Naive thymus-derived CD4-positive, alpha-beta T cell (primary cell): Measurements from ENCODE around the gene METAP1D. TPM values are rescaled to one million over a fixed set of nuclear protein-coding genes. Genes with fewer than 3 reads are reported as not detected.

Source experiments
- ATAC-seq: fragments of 150-1000 bp; cut with Tn5 transposase; 2 replicates; pipeline ENCODE4 v1.10.0; 2021; ENCODE audit warnings: mild to moderate bottlenecking, moderate library complexity
- CTCF ChIA-PET: fragments of 350-600 bp; sonication (Branson Sonifier 250); formaldehyde crosslinking; loops from one replicate; lab custom pipeline; 2021; ENCODE audit warnings: antibody characterized with exemption; lab: Charles Lee
- POLR2A ChIA-PET: fragments of 350-600 bp; sonication (Branson Sonifier 250); formaldehyde crosslinking; loops from one replicate; lab custom pipeline; 2021; ENCODE audit warnings: antibody characterized with exemption, inconsistent platforms; lab: Charles Lee
- DNase-seq, 9 donors: peaks; one replicate each; pipeline versions ENCODE4 v3.0.0 to v3.0.0-alpha.2; 2020 to 2022; ENCODE audit warnings: mixed read lengths in 1 of 9
- H3K27ac ChIP-seq: one replicate; pipeline ENCODE4 v1.7.0; 2013; ENCODE audit warnings: mild to moderate bottlenecking, low read depth, low read length, moderate library complexity
- H3K27me3 ChIP-seq, 2 donors: one replicate each; pipeline ENCODE4 v1.7.0; 2013; ENCODE audit warnings: low read length in 2 of 2, mild to moderate bottlenecking in 2 of 2, moderate library complexity in 2 of 2; ENCODE audit not compliant: control insufficient read depth in 2 of 2, insufficient read depth in 2 of 2
- H3K36me3 ChIP-seq, 3 experiments: 1 replicate in 2 of 3; 2 replicates in 1 of 3; pipeline ENCODE4 v1.7.0; 2013; ENCODE audit warnings: low read length in 3 of 3, mild to moderate bottlenecking in 3 of 3, moderate library complexity in 1 of 3; ENCODE audit not compliant: insufficient read depth in 3 of 3, control insufficient read depth in 2 of 3
- H3K4me1 ChIP-seq, 2 donors: one replicate each; pipeline ENCODE4 v1.7.0; 2013; ENCODE audit warnings: low read length in 2 of 2, mild to moderate bottlenecking in 2 of 2, moderate library complexity in 1 of 2; ENCODE audit not compliant: control insufficient read depth in 2 of 2, insufficient read depth in 2 of 2
- H3K4me3 ChIP-seq: 2 replicates; pipeline ENCODE4 v1.7.0; 2013; ENCODE audit warnings: mild to moderate bottlenecking, low read length
- H3K9me3 ChIP-seq, 3 experiments: 1 replicate in 2 of 3; 2 replicates in 1 of 3; pipeline ENCODE4 v1.7.0; 2013; ENCODE audit warnings: low read length in 3 of 3; ENCODE audit not compliant: control insufficient read depth in 2 of 3
- H3K27ac Mint-ChIP-seq, 9 donors: one replicate each; pipeline ENCODE4 v1.8.0; 2020 to 2022; ENCODE audit warnings: mixed read lengths in 9 of 9, mild to moderate bottlenecking in 8 of 9, moderate library complexity in 5 of 9, inconsistent platforms in 2 of 9
- H3K27me3 Mint-ChIP-seq, 5 donors: one replicate each; pipeline ENCODE4 v1.8.0; 2021 to 2022; ENCODE audit warnings: mixed read lengths in 5 of 5, mild to moderate bottlenecking in 1 of 5
- H3K36me3 Mint-ChIP-seq, 5 donors: one replicate each; pipeline ENCODE4 v1.8.0; 2020 to 2022; ENCODE audit warnings: mixed read lengths in 5 of 5, mild to moderate bottlenecking in 3 of 5, inconsistent platforms in 1 of 5
- H3K4me1 Mint-ChIP-seq, 7 donors: one replicate each; pipeline ENCODE4 v1.8.0; 2020 to 2022; ENCODE audit warnings: mixed read lengths in 7 of 7, mild to moderate bottlenecking in 3 of 7, inconsistent platforms in 1 of 7
- H3K4me3 Mint-ChIP-seq, 10 donors: one replicate each; pipeline ENCODE4 v1.8.0; 2020 to 2022; ENCODE audit warnings: mild to moderate bottlenecking in 10 of 10, mixed read lengths in 10 of 10, moderate library complexity in 6 of 10, inconsistent platforms in 2 of 10
- H3K9me3 Mint-ChIP-seq, 11 donors: one replicate each; pipeline ENCODE4 v1.8.0; 2020 to 2022; ENCODE audit warnings: mixed read lengths in 11 of 11, mild to moderate bottlenecking in 4 of 11, inconsistent platforms in 1 of 11, moderate library complexity in 1 of 11
- intact Hi-C, 2 donors: fragments of 100-400 bp; cut with micrococcal nuclease; formaldehyde crosslinking; loops; one replicate each; pipeline ENCODE4 v1.15.1; 2023
- polyA plus RNA-seq, 2 donors: library from polyadenylated mRNA; unstranded; fragments of 300-500 nt; fragmentation: Illumina TruSeq; gene quantifications; one replicate each; pipeline ENCODE4 v1.2.3, GENCODE V29; 2021
- total RNA-seq, 6 experiments: library from RNA in 5 of 6; stranded (reverse) in 5 of 6; gene quantifications; 1 replicate in 5 of 6; 2 replicates in 1 of 6; pipeline ENCODE4 v1.2.3 and lab custom pipeline; 2021 to 2026

The METAP1D gene
- total and polyA plus RNA-seq, 7 experiments from 2014 or later: 3.3 to 12.2 (median 5.6) TPM

DNA sequence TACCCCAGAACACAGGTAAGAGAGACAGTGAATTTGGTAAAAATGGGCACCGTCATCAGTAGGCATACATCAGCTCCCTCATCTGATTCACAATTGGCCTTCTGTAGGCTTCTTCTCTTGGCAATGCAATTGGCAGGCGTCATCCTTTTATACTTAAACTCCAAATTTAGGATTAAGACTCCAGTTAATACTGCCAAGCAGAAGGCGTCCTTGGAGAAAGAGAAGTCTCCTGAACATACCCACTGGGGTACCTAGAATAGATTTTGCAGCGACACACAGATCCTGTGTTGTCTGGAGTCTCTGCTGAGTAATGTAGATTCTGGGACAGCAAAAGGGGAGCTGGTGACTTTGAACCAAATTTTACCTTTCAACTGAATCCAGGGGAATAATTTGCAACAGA lies 592 bp upstream of the METAP1D start:
- Histone ChIP-seq H3K4me3 (peak overlapping the region; percentile 99), H3K9me3 (no peaks in the 10 kb centered on the region), H3K27me3 (no peaks in the 10 kb centered on the region), H3K36me3 (no peaks in the 10 kb centered on the region), H3K4me1 (peaks cover 0 to 5% of the 10 kb centered on the region in 2 donors), H3K27ac (peak overlapping the region; percentile 61)
- ATAC-seq: no peak
- Mint-ChIP-seq H3K4me3 (peak overlapping the region; percentile 73 to 99 (median 87)), H3K4me1 (peaks cover 5 to 24% (median 22%) of the 10 kb centered on the region in 7 donors), H3K27me3 (peaks cover 6 to 27% (median 12%) of the 10 kb centered on the region in 5 donors), H3K36me3 (peaks cover 0 to 3% (median 0%) of the 10 kb centered on the region in 5 donors), H3K27ac (peak overlapping the region in 8 of 9 donors; percentile 6 to 94 (median 72)), H3K9me3 (no peaks in the 10 kb centered on the region)
- CTCF ChIA-PET: no interaction called here
- intact Hi-C loops: loop anchor here (1.0 to 5.0 kb wide), 5 partner anchors 77 to 567 kb away; partner anchors contain the start of genes DCAF17 (in 1 of the 2), DLX2 (in 1 of the 2), HAT1 (in 1 of the 2) and METTL8 (in 1 of the 2)
- POLR2A ChIA-PET: interaction anchor here (0.5 kb wide), 1 partner anchor 110 kb away, joined by 3 read pairs; no protein-coding TSS in a partner anchor
- DNase-seq: peak in 1 of 9 donors; percentile 1

DNA sequence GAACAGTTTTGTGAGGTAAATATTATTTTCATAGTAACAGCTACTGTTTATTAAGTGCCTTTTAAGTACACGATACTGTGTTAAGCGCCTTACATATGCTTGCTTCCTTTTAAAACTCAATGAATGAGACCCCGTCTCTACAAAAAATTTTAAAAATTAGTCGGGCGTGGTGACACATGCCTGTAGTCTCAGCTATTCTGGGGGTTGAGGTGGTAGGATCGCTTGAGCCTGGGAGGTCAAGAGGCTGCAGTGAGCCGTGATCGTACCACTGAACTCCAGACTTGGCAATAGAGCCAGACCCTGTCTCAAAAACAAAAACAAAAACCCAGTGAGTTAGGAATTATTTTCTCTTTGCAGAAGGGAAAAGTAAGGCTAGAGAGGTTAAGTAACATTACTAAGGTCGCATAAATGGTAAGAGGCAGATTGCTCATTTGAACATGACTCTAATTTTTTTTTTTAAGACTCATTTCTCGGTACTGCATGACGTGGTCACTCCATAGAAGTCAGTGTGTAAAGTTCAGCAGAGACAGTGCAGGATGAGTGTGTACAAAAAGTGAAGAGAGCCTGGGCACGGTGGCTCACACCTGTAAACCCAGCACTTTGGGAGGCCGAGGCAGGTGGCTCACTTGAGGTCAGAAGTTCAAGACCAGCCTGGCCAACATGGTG lies 1.1 kb downstream of the METAP1D start:
- DNase-seq: peak in 1 of 9 donors; percentile 1
- H3K27me3 Mint-ChIP-seq: peaks cover 0 to 17% (median 4%) of the 10 kb centered on the region in 5 donors
- Histone ChIP-seq H3K4me1 (peaks cover 0 to 5% of the 10 kb centered on the region in 2 donors), H3K27me3 (no peaks in the 10 kb centered on the region), H3K27ac (no peak overlapping the region), H3K4me3 (no peak overlapping the region), H3K36me3 (no peaks in the 10 kb centered on the region), H3K9me3 (no peaks in the 10 kb centered on the region)
- intact Hi-C loops: loop anchor here (1.0 to 5.0 kb wide), 5 partner anchors 79 to 569 kb away; partner anchors contain the start of genes DCAF17 (in 1 of the 2), DYNC1I2 (in 1 of the 2), HAT1 (in 1 of the 2) and METTL8 (in 1 of the 2)
- ATAC-seq: no peak
- CTCF ChIA-PET: no interaction called here
- peaks cover 5 to 24% (median 22%) of the 10 kb centered on the region in 7 donors for H3K4me1 Mint-ChIP-seq
- no peaks in the 10 kb centered on the region for H3K36me3 Mint-ChIP-seq
- no peaks in the 10 kb centered on the region for H3K9me3 Mint-ChIP-seq
- H3K4me3 Mint-ChIP-seq: peak overlapping the region; percentile 87 to 99 (median 96)
- POLR2A ChIA-PET: interaction anchor here (1.0 kb wide), 1 partner anchor 79 kb away, joined by 3 read pairs; the partner anchor contains the start of gene HAT1
- peak overlapping the region; percentile 77 to 97 (median 93) for H3K27ac Mint-ChIP-seq

DNA sequence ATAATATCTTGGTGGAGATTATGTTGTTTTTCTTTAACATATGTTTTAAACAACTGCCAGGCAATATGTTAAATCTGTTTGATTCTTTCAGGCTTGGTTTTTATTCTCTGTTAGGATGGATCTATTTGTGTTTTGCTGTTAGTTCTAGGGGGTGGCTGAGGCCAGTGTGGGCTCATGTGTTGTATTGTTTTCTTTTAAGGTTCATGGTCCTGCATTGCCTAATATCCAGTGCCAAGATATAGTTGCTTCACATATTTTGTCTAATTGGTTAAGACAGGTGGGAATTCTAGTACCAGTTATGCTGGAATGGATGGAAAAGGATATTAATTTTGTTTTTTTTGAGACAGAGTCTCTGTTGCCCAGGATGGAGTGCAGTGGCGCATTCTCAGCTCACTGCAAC lies 7.6 kb downstream of the METAP1D start:
- Histone ChIP-seq H3K4me1 (peaks cover 5 to 6% of the 10 kb centered on the region in 2 donors), H3K27me3 (no peaks in the 10 kb centered on the region), H3K4me3 (no peak overlapping the region), H3K27ac (no peak overlapping the region), H3K36me3 (no peaks in the 10 kb centered on the region), H3K9me3 (no peaks in the 10 kb centered on the region)
- CTCF ChIA-PET: interaction anchor here (0.6 kb wide), 1 partner anchor 602 kb away, joined by 3 read pairs; no protein-coding TSS in a partner anchor
- peaks cover 0 to 34% (median 23%) of the 10 kb centered on the region in 5 donors for H3K36me3 Mint-ChIP-seq
- H3K27ac Mint-ChIP-seq: no peak overlapping the region
- intact Hi-C loops: no loop called here
- H3K27me3 Mint-ChIP-seq: no peaks in the 10 kb centered on the region
- H3K4me1 Mint-ChIP-seq: peaks cover 0 to 21% (median 14%) of the 10 kb centered on the region in 7 donors
- no peak overlapping the region for H3K4me3 Mint-ChIP-seq
- no peak for ATAC-seq
- POLR2A ChIA-PET: interaction anchor here (0.7 kb wide), 1 partner anchor 31 kb away, joined by 7 read pairs; no protein-coding TSS in a partner anchor
- DNase-seq: no peak
- H3K9me3 Mint-ChIP-seq: peaks cover 0 to 6% (median 0%) of the 10 kb centered on the region in 11 donors

DNA sequence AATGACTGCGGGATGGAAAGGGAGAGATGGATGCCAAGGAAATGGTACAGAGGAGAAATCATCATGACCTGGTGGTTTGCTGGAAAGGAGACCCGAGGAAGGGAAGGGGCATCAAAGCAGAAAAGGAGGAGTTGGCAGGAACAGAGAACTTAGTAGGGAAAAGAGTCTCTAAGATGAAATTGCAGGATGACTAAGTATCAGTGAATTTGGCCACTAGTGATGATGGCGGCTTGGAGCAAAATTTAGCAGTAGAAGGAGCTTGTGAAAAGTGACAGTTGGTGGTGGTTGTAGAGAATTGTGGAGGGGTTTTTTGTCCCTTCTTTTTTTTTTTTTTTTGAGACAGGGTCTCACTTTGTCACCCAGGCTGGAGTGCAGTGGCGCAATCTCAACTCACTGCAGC lies 10.1 kb downstream of the METAP1D start:
- intact Hi-C loops: no loop called here
- no peak overlapping the region for H3K4me3 Mint-ChIP-seq

DNA sequence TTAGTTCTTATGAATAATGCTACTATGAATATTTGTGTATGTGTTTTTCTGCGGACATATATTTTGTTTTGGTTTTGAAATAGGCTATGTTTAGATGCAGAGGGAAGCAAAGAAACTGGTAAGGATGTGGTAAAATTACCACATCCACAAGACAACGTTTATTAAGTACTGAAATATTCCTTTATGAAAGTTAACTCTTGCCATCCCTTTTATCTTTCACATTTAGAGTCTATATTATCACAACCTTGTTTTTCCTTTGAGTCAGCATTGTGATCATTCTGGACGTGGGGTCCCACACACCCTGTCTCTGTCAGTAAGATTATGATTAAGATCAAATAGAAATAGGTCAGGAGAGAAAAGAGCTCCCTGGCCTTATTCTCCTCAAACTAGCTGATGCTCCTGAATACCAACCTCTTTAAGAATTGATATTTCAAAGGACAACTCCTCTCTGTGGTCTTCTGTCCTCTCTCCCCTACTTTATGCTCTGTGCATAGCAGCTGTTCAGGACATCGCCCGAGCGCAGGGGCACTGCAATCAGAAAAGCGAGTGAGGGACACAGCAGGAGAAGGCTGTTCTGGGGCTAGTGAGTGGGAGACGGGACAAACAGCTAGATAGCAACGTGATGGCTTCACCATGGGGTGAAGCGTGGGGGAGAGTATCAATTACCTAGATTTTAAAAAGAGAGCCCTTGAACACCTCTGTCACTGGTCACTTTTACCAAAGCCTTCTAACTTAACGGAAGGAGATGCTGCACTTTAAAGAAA lies 12.2 kb downstream of the METAP1D start:
- CTCF ChIA-PET: no interaction called here
- Histone ChIP-seq H3K4me3 (no peak overlapping the region), H3K4me1 (peaks cover 6 to 7% of the 10 kb centered on the region in 2 donors), H3K27ac (no peak overlapping the region), H3K9me3 (no peaks in the 10 kb centered on the region), H3K36me3 (no peaks in the 10 kb centered on the region), H3K27me3 (no peaks in the 10 kb centered on the region)
- H3K9me3 Mint-ChIP-seq: peaks cover 0 to 5% (median 0%) of the 10 kb centered on the region in 11 donors
- intact Hi-C loops: no loop called here
- POLR2A ChIA-PET: no interaction called here
- peaks cover 0 to 30% (median 19%) of the 10 kb centered on the region in 7 donors for H3K4me1 Mint-ChIP-seq
- peak overlapping the region in 1 of 10 donors; percentile 48 for H3K4me3 Mint-ChIP-seq
- DNase-seq: no peak
- ATAC-seq: no peak
- H3K27ac Mint-ChIP-seq: peak overlapping the region in 1 of 9 donors; percentile 7
- H3K36me3 Mint-ChIP-seq: peaks cover 0 to 36% (median 22%) of the 10 kb centered on the region in 5 donors
- no peaks in the 10 kb centered on the region for H3K27me3 Mint-ChIP-seq

More for the DNA sequence above, 10.1 kb downstream of the METAP1D start:
- no peak overlapping the region for H3K4me3 ChIP-seq
- peaks cover 0 to 26% (median 19%) of the 10 kb centered on the region in 7 donors for H3K4me1 Mint-ChIP-seq
- no peaks in the 10 kb centered on the region for H3K27me3 ChIP-seq
- ATAC-seq (no peak), DNase-seq (no peak)
- H3K27ac Mint-ChIP-seq: no peak overlapping the region
- no peak overlapping the region for H3K27ac ChIP-seq
- POLR2A ChIA-PET: no interaction called here
- H3K9me3 ChIP-seq: no peaks in the 10 kb centered on the region
- peaks cover 0 to 6% (median 0%) of the 10 kb centered on the region in 11 donors for H3K9me3 Mint-ChIP-seq
- peaks cover 6 to 7% of the 10 kb centered on the region in 2 donors for H3K4me1 ChIP-seq
- no peaks in the 10 kb centered on the region for H3K36me3 ChIP-seq
- H3K27me3 Mint-ChIP-seq: no peaks in the 10 kb centered on the region
- peaks cover 0 to 41% (median 27%) of the 10 kb centered on the region in 5 donors for H3K36me3 Mint-ChIP-seq
- CTCF ChIA-PET: interaction anchor here (0.5 to 0.7 kb wide), 2 partner anchors 56 to 991 kb away, joined by 3 read pairs; no protein-coding TSS in a partner anchor

DNA sequence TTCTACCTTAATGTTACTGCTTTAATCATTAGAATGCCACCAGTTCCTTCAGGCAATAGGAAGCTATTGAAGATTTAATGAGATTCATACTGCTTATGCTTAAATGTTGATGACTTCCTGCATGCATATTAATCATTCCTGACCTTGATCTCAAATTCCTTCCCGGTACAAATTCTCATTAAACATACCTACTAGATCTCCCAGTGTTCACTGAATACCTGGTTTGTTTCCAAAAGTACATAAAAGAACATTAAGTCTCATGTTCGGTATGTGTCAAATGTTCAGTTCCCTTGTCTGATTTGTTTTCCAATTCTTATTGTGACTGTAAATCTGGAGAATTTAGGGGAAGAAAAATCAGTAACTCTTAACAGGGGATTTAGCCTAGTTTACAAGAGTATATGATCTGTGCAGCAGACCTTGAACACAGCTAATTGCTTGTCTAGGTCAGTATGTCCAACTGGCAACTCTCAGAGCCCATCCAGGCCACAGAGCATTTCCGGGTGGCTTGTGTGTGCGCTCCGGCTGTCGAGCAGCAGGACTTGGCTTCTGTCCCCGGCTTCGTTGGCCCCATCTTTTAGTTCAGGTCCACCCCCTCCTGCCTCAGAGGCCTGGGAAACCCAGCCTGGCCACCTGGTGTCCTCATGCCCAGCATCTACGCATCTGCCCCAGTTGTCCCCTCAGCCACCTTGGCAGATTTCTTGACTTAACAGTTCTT lies 13.1 kb downstream of the METAP1D start:
- H3K4me1 ChIP-seq: peaks cover 6 to 7% of the 10 kb centered on the region in 2 donors
- no peak overlapping the region for H3K27ac ChIP-seq
- H3K36me3 Mint-ChIP-seq: peaks cover 0 to 31% (median 16%) of the 10 kb centered on the region in 5 donors
- H3K27me3 Mint-ChIP-seq: no peaks in the 10 kb centered on the region
- peak overlapping the region in 1 of 10 donors; percentile 21 for H3K4me3 Mint-ChIP-seq
- H3K9me3 ChIP-seq: no peaks in the 10 kb centered on the region
- H3K27me3 ChIP-seq: no peaks in the 10 kb centered on the region
- peaks cover 0 to 3% (median 0%) of the 10 kb centered on the region in 11 donors for H3K9me3 Mint-ChIP-seq
- no peak for ATAC-seq
- intact Hi-C loops: no loop called here
- H3K4me1 Mint-ChIP-seq: peaks cover 0 to 30% (median 19%) of the 10 kb centered on the region in 7 donors
- DNase-seq: no peak
- ChIA-PET CTCF (no interaction called here), POLR2A (no interaction called here)
- no peak overlapping the region for H3K27ac Mint-ChIP-seq
- H3K36me3 ChIP-seq: no peaks in the 10 kb centered on the region
- H3K4me3 ChIP-seq: no peak overlapping the region
